ENCODE results near the gene ASMTL. TPM values are rescaled to one million over a fixed set of nuclear protein-coding genes. Genes with fewer than 3 reads are reported as not detected.

Gene ASMTL
- total and polyA plus RNA-seq, 2 experiments from 2014 or later: 53.7 to 61.2 TPM

- no peak for TF ChIP-seq CTCF (conservative IDR thresholded peaks at IDR 0.05; ENCODE audit: low read depth in 2 of 2)
- no peak for TF ChIP-seq ZNF462 (CRISPR knock-in tag; IDR thresholded peaks at IDR 0.05)
- no peak for TF ChIP-seq CREB1 (CRISPR knock-in tag; IDR thresholded peaks at IDR 0.05; ENCODE audit: low read depth)
- no peak for TF ChIP-seq ETS1 (IDR thresholded peaks at IDR 0.05)
- TF ChIP-seq STAT1 (IDR thresholded peaks at IDR 0.05; ENCODE audit: unreplicated experiment): no peak
- no peak for TF ChIP-seq EZH2 (IDR thresholded peaks at IDR 0.05; ENCODE audit: low read depth, unreplicated experiment)
- TF ChIP-seq POLR2AphosphoS5 (IDR thresholded peaks at IDR 0.05; ENCODE audit: low read depth): no peak
- DNase-seq (ENCODE audit: low spot score) (no peak), ATAC-seq (no peak)
- Mint-ChIP-seq H3K4me3 (no peak overlapping the region), H3K36me3 (ENCODE audit: low read depth) (peaks cover 6% of the 10 kb centered on the region; the same call in 1 of the 3 replicates), H3K4me1 (peaks cover 5% of the 10 kb centered on the region; the same call in 1 of the 3 replicates), H3K27ac (no peak overlapping the region), H3K9me3 (peaks cover 47% of the 10 kb centered on the region), H3K27me3 (ENCODE audit: insufficient read depth, low read depth, poor library complexity) (peaks cover 11% of the 10 kb centered on the region)
- Histone ChIP-seq H3K9me2 (ENCODE audit: insufficient read depth) (no peaks in the 10 kb centered on the region), H3K79me2 (replicated peaks; ENCODE audit: insufficient read depth) (no peaks in the 10 kb centered on the region), H2AFZ (no peak overlapping the region), H3K36me3 (ENCODE audit: insufficient read depth) (no peaks in the 10 kb centered on the region), H3F3A (replicated peaks; ENCODE audit: low read depth) (no peaks in the 10 kb centered on the region), H3K4me1 (ENCODE audit: insufficient read depth) (no peaks in the 10 kb centered on the region), H3K27me3 (ENCODE audit: insufficient read depth) (no peaks in the 10 kb centered on the region), H3K4me3 (no peak overlapping the region), H4K20me1 (replicated peaks; ENCODE audit: insufficient read depth) (no peaks in the 10 kb centered on the region), H3K4me2 (no peak overlapping the region), H3K27ac (ENCODE audit: low read depth) (no peak overlapping the region)
Measured at GRCh38 chrX:1463581-1463980, 10.9 kb upstream of the ASMTL start.

Data from GM23338 (cell line).